Astrocyte (in vitro differentiated cells and primary cell): ENCODE measurements around the gene CHML.

Source experiments
- EZH2 ChIP-seq: IDR thresholded peaks from 2 replicates; pipeline ENCODE4 v1.6.1; 2012; ENCODE audit warnings: mild to moderate bottlenecking, low read length, inconsistent platforms; ENCODE audit not compliant: insufficient read depth
- TF ChIP-seq, protein P1 (sequence below): IDR thresholded peaks from 2 replicates; pipeline ENCODE4 v1.5.1; 2011; ENCODE audit warnings: low read depth, mild to moderate bottlenecking, inconsistent platforms, low read length, moderate library complexity; ENCODE audit not compliant: insufficient read depth

DNA sequence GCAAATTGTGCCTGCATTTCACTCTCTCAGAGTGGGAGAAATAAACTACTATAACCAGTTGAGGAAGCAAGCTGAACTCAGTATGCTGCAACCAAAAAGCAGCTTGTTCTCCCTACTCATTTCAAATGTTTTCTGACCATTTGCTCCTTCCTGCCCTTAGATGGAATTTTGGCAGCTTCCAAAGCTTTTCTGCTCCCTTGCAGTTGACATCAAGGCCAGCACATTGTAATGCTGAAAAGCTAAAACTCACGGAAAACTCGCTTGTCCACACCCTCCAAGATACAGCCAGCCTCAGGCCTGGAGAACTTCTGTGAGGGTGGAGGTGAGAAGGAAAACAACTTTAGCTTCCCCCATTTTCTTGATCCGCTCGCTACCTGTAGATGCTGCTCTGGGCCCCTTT lies 5.0 kb upstream of the CHML start:
- TF ChIP-seq, protein P1, sequence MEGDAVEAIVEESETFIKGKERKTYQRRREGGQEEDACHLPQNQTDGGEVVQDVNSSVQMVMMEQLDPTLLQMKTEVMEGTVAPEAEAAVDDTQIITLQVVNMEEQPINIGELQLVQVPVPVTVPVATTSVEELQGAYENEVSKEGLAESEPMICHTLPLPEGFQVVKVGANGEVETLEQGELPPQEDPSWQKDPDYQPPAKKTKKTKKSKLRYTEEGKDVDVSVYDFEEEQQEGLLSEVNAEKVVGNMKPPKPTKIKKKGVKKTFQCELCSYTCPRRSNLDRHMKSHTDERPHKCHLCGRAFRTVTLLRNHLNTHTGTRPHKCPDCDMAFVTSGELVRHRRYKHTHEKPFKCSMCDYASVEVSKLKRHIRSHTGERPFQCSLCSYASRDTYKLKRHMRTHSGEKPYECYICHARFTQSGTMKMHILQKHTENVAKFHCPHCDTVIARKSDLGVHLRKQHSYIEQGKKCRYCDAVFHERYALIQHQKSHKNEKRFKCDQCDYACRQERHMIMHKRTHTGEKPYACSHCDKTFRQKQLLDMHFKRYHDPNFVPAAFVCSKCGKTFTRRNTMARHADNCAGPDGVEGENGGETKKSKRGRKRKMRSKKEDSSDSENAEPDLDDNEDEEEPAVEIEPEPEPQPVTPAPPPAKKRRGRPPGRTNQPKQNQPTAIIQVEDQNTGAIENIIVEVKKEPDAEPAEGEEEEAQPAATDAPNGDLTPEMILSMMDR: no peak
- no peak for TF ChIP-seq EZH2
